Subcutaneous adipose tissue (tissue), 4 donors: ENCODE results near the gene TIMP3. TPM values are rescaled to one million over a fixed set of nuclear protein-coding genes. Genes with fewer than 3 reads are reported as not detected.

Source experiments
- CTCF ChIP-seq: fragments of 450-650 bp; IDR thresholded peaks from one replicate; pipeline ENCODE4 v1.5.1; 2016; ENCODE audit warnings: low read depth, mild to moderate bottlenecking, control low read depth, antibody characterized with exemption, moderate library complexity
- total RNA-seq, 4 donors: library from RNA; depleted of rRNA; stranded (reverse); fragments of >200 nt; gene quantifications; one replicate each; pipeline ENCODE4 v1.1.0, GENCODE V29; 2016

Gene TIMP3
- total RNA-seq, 4 donors from 2014 or later = 273 to 1,550 (median 1,225) TPM

GRCh38 chr22:32776802-32777201 is 24.7 kb upstream of the TIMP3 start:
- no peak for TF ChIP-seq CTCF

GRCh38 chr22:32777987-32778386 is 23.5 kb upstream of the TIMP3 start:
- no peak for TF ChIP-seq CTCF

- TF ChIP-seq CTCF = no peak
Observed at GRCh38 chr22:32780726-32781310, 20.7 kb upstream of the TIMP3 start.

GRCh38 chr22:32781695-32782094 is 19.8 kb upstream of the TIMP3 start:
- TF ChIP-seq CTCF = no peak

- no peak for TF ChIP-seq CTCF
Observed at GRCh38 chr22:32785321-32786026, 16.0 kb upstream of the TIMP3 start.

GRCh38 chr22:32786027-32786418 is 15.5 kb upstream of the TIMP3 start:
- TF ChIP-seq CTCF = no peak

- no peak for TF ChIP-seq CTCF
Observed at GRCh38 chr22:32788904-32789624, 12.4 kb upstream of the TIMP3 start.
